ENCODE data around the gene AKT1.

DNA sequence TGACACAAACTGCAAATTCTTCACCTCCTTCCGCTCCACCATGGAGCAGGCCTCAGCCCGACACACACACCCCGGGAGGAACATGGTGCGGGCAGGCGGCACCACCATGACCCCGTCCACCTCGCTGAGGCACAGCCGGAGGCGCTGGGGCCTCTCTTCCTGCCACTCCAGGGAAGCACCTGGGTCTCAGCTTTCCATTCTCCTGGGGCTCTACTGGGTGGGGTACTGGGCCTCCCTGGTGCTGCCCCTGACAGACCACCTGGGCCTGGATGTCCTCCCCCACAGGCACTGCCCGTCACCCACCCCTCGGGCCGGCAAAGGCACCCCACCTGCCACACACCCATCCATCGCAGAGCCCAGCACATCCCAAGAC is 9.9 kb downstream of the AKT1 start:
- TF ChIP-seq EZH2 (IDR thresholded peaks at IDR 0.05; ENCODE audit: insufficient read depth, low read length), result no peak
- TF ChIP-seq, protein P1, sequence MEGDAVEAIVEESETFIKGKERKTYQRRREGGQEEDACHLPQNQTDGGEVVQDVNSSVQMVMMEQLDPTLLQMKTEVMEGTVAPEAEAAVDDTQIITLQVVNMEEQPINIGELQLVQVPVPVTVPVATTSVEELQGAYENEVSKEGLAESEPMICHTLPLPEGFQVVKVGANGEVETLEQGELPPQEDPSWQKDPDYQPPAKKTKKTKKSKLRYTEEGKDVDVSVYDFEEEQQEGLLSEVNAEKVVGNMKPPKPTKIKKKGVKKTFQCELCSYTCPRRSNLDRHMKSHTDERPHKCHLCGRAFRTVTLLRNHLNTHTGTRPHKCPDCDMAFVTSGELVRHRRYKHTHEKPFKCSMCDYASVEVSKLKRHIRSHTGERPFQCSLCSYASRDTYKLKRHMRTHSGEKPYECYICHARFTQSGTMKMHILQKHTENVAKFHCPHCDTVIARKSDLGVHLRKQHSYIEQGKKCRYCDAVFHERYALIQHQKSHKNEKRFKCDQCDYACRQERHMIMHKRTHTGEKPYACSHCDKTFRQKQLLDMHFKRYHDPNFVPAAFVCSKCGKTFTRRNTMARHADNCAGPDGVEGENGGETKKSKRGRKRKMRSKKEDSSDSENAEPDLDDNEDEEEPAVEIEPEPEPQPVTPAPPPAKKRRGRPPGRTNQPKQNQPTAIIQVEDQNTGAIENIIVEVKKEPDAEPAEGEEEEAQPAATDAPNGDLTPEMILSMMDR (IDR thresholded peaks at IDR 0.05; ENCODE audit: insufficient read depth, low read depth, low read length), result no peak
